COR-L47 (cell line): ENCODE measurements around the gene ZNF302.
A peak's percentile ranks its signal among the peaks of the same experiment; 100 is the strongest.
"Not testable (repeated sequence)": the region's sequence is repeated elsewhere in the genome, so short reads cannot be mapped to it uniquely, and the experiment has no call there.

Source experiments
- DNase-seq: peaks from one replicate; lab custom pipeline; 2025; lab: John Stamatoyannopoulos, UW

The ZNF302 gene

DNA sequence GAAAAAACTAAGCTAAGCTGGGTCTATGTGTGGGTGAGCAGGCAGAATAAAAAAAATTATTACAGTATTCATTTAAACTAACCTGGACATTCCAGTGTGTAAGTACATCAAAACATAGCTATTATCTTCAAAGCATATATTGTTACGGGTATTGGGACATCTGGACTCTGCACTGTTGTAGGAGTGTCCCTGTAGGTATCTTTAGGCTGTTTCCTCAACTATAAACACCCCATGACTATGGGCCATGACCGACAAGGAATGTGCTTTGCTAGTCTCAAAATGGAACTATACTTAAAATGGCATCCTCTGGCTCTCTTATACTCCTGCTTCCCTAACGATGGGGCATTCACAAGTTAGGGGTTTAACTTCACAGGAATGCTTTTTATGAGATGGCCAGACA, 3.9 kb upstream of the ZNF302 start:
- no peak for DNase-seq

DNA sequence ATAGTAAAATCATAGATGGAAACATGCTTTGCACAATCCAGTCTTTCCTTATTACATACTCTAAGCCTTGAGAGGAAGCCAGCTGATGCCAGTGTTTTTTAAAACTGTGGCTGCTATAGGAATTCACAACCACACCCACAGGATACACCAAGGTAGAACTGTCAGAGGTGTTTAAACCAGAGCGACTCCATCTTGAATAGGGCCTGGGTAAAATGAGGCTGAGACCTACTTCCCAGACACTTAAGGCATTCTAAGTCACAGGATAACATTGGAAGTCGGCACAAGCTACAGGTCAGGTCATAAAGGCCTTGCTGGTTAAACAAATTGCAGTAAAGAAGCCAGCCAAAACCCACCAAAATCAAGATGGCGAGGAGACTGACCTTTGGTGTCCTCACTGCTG, 2.2 kb upstream of the ZNF302 start:
- no peak for DNase-seq

DNA sequence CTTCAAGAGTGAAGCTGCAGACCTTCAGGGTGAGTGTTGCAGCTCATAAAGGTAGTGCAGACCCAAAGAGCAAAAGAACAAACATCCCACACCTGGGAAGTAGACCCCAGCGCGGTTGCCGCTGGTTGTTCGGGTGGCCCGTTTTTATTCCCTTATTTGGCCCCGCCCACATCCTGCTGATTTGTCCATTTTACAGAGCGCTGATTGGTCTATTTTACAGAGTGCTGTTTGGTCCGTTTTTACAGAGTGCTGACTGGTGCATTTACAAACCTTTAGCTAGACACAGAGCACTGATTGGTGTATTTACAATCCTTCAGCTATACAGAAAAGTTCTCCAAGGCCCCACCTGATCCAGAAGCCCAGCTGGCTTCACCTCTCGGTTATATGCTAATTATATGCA, 1.6 kb upstream of the ZNF302 start:
- no peak for DNase-seq

DNA sequence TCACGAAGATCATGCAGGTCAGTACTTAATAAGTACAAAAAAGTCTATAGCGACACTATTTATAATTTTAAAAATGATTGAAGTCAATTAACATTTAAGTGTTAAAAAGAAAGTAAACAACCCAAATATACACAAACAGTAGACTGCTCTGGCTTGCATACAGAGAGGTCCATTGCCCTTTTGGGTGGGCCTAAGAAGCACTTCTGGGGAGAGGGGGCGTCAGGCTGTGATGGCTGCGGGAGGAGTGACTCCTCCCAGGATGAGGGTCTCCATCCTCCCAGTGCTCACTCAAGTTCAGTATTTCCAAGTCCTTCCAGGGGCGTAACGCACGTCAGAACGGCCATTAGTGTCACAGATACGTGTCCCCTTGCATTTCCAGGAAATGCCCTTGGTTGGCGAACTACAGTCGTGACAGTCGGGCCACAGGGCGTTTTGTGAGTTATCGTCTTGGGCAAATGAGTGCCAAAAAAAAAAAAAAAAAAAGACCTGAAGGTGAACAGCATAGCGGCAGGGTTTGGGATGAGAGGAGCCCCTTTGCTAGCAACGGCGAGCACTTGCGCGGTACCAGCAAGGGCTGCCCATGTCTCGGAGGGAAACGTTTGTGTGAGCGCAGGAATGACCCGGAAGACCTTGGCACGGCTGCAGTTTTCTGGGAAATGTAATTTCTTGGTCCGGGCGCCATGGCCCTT, 637 bp upstream of the ZNF302 start, which contains the start of gene SCGB2B2:
Gene SCGB2B2 (minus strand): TSS at position 463 of the 689 bp plus-strand sequence. CDS start 82,596 bp downstream, outside the sequence.
- DNase-seq: peak; percentile 86

DNA sequence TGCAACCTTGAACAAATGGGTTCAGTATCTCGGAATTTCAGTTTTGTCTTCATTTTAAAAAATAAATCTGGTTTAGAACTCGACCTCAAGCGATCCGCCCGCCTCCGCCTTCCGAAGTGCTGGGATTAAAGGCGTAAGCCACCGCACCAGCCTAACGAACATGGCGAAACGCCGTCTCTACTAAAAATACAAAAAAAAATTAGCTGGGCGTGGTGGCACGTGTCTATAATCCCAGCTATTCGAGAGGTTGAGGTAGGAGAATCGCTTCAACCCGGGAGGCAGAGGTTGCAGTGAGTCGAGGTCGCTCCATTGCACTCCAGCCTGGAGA, 571 bp downstream of the ZNF302 start:
- no peak for DNase-seq

DNA sequence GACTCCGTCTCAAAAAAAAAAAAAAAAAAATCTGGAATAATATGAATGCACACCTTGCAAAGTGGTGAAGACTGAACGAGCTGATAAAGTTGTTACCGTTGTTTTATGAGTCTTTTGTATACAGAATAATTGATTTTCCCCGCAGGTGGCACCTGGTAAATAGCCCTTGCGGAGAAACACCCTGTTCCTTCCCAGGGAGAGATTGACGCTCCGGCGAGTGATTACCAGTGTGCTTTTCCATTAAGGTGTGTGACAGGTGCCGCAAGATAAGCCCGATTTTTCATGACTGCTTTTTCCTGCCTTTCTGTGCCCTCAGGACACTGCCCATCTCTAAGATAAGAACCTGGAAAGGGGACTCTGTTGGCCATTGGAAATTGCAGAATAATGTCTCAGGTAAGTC, 943 bp downstream of the ZNF302 start:
- DNase-seq: peak; percentile 48

DNA sequence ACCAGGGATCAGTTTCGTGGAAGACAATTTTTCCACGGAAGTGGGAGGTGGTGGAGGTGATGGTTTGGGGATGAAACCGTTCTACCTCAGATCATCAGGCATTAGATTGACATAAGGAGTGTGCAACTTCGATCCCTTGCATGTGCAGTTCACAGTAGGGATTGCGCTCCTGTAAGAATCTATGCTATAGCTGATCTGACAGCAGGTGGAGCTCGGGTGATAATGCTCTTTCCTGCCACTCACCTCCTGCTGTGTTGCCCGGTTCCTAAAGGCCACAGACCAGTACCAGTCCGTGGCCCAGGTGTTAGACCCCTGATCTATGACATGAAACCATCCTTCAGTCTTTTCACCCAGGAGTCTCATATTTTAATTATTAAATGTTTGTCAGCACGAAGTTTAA, 4.0 kb downstream of the ZNF302 start:
- DNase-seq: no peak

DNA sequence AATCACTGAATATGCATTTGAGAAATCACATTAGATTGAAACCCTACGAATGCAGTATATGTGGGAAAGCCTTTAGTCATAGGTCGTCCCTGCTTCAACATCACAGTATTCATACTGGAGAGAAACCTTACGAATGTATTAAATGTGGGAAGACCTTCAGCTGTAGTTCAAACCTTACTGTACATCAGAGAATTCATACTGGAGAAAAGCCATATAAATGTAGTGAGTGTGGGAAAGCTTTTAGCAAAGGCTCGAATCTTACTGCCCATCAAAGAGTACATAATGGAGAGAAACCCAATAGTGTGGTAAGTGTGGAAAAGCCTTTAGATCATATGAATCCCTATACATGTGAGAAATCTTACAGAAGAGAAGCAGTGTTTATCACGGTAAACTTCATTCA, 7.8 kb downstream of the ZNF302 start:
- DNase-seq: not testable (repeated sequence)

DNA sequence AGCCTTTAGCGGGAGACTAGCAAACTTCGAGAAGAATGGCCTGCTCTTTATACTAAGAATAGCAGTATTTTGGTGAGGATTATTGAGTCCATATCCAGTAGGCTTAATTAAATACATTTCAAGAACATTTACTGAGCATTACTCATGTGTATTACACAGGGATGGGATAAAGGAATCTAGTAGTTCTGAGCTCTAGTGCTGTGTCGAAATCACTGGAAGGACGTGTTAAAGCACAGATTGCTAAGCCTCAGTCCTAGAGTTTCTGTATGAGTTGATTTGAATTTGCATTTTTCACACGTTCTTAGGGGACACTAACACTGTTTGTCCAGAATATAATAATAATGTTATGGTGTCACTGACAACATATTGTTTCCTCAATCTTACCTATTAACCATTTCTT, 9.0 kb downstream of the ZNF302 start:
- no peak for DNase-seq

DNA sequence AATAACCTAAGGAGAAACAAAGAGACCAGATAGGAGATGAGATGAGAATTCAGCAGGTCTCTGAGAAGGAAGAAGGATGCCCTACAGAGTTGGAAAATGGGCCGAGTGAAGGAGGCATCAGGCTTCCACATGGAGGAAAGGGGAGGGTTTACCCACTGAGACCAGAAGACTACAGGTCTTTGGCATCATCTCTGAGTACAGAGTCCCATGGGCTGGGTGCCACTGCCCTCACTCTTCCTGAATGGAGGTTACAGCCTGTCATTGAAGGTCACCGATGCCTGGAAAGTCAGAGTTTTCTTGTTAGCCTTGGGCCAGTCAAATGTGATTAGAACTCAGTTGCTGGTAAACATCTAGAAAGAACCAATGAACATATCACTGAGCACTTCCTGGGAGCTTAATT, 9.9 kb downstream of the ZNF302 start:
- no peak for DNase-seq

DNA sequence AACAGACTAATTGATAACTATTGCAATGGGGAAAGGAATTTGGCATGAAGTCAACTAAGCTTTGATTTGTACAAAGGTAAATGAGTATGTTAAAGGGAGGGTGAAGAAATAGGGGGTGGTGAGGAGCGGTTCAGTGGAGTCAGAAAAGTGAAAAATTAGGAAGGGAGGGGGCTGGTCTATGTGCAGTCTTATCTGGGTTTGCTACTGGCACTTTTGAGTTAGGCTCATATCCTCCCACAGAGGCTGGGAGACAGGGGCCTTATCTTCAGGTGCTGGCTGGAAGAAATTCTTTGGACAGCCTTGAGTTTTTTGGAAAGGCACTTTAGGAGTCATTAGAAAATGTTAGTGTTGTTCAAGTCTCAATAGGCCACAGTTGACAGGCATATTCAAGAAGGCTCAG, 11.1 kb downstream of the ZNF302 start:
- no peak for DNase-seq

DNA sequence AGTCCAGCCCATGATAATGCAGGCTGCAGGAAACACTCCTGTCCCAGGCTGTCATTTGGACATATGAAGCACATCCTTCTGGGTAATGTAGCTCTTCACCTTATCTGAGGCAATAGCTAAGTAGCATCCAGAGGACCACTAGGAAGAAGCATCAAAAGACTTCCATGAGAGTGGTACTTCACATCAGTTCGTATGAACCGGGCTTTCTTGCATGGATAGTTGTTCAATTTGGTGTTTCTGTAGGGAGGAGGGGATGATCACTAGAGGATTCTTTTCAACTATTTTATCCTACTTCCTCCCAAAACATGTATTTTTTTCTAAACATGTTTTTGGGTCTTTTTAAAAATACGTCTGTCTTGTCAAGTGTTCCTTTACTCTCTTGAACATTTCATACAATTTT, 12.9 kb downstream of the ZNF302 start:
- no peak for DNase-seq

DNA sequence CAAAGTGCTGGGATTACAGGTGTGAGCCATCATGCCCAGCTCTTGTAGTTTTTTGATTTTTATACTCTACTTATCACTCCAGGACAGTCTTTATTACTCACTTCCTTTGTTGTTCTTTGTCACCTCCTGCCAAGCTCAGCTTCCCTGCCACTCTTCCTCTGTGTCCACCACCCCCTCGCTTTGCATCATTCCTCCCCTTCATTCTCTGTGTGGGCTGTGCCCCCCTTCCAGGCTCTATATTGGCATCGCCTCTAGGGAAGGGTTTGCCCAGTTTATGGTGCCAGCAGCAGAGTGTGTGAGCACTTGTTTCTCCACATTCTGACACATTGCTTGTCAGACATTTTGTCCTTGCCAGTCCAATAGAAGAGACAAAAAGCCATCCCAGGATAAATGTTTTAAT, 15.1 kb downstream of the ZNF302 start:
- DNase-seq: no peak

DNA sequence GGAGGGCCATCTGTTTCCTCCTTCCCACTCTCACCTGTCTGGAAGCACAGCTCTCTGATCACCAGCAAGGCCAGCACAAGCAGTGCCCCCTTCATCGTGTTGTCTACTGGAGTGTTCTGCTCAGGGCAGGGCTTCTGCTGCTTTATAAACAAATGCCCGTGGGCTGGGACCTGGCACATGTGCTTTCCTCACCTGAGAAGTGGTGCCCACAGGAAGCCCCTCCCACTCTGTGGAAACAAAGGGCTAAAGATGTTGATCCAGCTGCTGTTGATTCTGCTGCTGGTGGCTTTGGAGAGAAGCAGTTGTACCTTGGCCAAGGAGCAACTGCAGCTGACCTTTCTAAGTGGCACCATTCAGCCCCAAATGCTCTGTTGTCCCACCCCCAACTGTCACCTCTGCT, 30.2 kb downstream of the ZNF302 start:
- peak; percentile 70 for DNase-seq

DNA sequence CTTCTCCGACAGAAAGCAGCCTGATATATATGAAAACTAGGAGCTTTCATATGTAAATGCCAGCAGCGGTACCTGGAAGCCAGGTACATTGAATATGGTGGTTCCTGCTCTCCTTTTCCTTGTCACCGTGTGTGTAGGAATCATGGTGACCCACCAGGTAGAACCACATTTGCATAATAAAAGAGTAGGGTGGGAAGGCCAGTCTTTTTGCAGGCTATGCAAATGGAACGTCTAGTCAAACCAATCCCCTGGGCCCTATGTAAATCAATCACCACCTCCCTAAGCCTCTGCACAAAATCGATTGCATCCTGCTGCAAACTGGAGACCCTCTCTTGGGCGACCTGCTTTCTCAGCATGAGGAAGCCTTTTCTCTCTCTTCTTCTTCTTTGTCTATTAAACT, 34.4 kb downstream of the ZNF302 start:
- no peak for DNase-seq

DNA sequence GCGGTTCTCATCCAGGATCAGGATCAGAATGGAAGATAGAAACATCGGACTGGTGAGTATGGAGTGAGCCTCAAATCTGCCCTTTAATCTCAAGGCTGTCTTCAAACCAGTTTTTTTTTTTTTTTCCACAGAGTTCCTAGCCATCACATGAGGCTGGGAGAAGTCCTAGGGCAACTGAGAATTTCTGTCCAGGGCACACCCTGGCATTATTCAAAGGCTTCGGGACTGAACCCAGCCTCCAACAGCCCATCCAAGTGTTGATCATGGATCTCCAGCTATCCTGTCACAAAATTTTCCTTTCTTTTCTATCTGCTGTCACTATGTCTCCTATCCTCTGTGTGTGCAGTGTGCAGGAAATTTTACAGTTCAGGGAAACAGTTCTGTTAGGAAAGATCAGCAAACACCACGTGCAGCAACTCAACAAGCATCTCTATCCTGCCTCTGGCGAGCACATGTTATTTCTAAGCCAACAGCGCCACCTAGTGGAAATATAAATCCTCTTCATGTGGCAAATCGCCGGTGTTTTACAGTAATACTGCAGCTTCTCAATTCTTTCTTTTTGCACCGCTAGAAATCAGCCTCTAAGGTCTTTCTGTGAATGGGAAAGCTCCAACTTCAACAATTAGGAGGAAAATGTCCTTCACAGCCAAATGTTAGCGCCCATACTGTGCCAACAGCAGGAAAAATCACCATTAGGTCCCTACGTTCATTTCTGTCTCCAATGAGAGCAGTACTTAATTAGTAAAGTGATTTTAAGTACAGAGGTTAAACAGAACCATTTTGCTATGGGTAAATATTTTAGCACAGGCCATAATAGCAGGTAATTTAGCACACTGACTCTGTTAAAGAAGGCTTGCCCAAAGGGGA, 35.1 kb downstream of the ZNF302 start:
- peak; percentile 66 for DNase-seq

DNA sequence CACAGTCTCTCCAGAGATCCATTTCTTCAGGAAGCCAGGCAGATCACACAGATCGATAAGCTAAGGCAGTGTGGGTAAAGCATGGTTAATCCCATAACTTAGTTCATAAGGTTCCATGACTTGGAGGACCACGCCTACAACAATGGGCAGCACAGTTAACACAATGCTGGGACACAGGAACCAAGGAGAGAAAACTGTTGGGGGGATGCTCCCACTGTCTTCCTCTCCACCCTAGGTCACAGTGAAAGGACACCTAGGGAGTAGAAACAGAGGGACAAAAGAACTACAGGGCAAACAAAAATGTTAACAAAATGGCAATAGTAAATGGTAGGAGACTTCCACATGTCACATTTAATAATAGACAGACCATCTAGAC, 35.8 kb downstream of the ZNF302 start:
- DNase-seq: no peak

DNA sequence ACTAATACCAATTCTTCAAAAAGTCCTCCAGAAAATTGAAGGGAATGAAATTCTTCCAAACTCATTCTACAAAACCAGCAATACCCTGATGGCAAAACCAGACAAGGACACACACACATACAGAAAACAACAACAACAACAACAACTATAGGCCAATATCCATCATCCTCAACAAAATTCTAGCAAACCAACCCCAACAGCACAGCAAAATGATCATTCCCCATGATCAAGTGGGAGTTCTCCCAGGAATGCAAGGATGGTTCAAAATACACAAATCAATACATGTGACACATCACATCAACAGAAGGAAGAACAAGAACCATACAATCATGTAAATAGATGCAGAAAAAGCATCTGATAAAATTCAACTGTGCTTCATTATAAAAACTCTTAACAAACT, 37.9 kb downstream of the ZNF302 start:
- no peak for DNase-seq

DNA sequence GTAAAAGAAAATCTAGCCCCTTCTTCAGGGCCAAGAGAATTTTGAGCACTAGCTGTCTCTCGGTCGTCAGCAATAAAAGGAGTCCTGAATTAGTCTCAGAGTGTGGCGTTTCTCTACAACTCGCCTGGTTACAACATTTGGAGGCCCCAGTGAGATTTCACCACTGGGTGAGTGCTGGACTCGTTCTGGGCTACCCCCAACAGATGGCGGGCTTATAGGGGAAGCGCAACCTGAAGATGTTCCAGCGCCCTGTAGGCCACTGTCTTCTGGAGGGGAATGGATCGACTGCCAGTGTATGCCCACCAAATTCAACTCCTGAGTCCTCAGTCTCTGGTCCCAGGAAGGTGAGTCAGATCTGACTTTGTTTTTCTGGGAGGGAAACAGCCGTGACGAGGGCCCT, 44.9 kb downstream of the ZNF302 start:
- no peak for DNase-seq

DNA sequence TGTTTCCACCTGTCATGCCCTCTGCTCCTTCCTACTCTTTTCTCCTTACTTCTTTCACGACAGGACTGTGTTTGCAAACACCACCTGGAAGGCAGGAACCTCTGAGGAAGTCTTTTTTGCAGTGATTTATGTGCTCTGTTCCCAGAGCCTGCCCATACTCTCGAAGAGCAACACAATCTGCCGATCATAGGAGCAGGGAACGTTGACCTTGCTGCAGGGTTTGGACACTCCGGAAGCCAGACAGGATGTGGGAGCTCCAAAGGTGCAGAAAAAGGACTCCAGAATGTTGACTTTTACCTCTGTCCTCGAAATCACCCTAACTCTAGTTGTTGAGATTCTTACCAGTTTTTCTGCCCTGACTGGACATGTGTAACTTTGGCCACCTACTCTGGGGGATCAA, 47.9 kb downstream of the ZNF302 start:
- DNase-seq: no peak

DNA sequence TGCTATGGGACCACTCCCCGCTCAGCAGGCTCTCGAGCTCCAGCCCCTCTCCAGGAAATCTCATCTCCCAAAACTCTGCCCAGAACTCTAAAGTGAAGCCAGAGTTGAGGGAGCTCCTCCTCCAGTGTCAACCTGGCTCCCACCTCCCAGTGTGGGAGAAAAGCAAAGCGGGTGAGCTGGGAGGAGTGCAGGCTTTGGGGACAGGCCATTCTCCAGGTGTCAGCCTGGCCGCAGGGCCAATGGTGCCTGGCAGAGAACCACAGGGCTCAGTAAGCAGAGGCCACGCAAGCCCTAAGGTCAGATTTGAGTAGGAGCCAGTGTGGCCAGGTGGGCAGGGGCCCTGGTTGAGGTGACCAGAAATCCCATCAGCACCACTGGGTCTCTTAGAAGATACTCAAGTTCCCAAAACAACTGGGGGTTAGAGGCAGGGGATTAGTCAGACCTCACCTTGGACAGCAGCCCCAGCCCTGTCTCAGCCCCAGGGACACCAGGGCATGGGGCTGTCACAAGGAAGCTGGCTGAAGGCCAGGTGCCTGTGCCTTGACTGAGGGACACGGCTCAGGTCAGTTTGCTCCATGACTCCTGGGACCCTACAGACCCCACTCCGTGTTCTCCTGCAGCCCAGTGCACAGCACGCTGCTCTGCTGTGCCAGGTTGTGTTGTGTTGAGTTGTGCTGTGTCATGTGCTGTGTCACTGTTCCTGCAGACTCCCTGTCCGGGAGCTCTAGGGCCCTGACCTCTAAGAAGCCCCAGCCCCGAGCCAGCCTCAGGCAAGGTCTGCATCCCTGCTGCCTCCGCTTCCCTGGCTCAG, 53.7 kb downstream of the ZNF302 start:
- no peak for DNase-seq

DNA sequence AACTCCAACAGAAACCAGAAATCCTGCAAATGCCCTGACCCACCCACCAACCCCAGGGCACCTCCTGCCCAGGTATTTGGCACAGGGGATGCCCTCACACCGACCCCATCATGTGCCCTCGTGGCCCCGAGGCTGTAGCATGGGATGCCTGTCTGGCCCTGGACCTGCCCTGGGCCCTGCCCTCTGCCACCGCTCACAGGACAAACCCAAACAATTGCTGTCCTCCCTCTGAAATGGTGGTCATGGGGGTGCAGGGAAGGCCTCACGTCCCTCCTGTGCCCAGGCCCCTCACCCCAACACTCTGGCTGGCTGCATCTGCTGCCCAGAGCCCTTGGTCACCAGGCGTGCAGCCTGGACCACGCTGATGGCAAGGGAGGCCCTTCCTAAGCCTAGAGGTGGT, 54.5 kb downstream of the ZNF302 start:
- DNase-seq: no peak
